ENCODE results near the gene CAMTA1. TPM values are rescaled to one million over a fixed set of nuclear protein-coding genes. Genes with fewer than 3 reads are reported as not detected.

The CAMTA1 gene
- total and polyA plus RNA-seq, 8 donors: 13.0 to 54.2 (median 23.6) TPM

GRCh38 chr1:7085521-7085920 is 300.3 kb downstream of the CAMTA1 start:
- intact Hi-C loops (cut with DNase I): no loop called here
- Histone ChIP-seq H3K4me1 (no peaks in the 10 kb centered on the region), H3K9me3 (no peaks in the 10 kb centered on the region), H3K36me3 (no peaks in the 10 kb centered on the region), H3K4me3 (no peak overlapping the region), H3K27me3 (no peaks in the 10 kb centered on the region), H3K27ac (no peak overlapping the region)
- FAIRE-seq: no peak
- 69 to 80% methylated on average over 6 of the region's 6 CpGs for WGBS, 2 donors
- no peak for ATAC-seq
- no peak for TF ChIP-seq CTCF (IDR thresholded peaks at IDR 0.05)
- no peak for DNase-seq

GRCh38 chr1:7086106-7086505 is 300.9 kb downstream of the CAMTA1 start:
- no peak for ATAC-seq
- Histone ChIP-seq H3K27ac (no peak overlapping the region), H3K27me3 (no peaks in the 10 kb centered on the region), H3K4me3 (no peak overlapping the region), H3K4me1 (no peaks in the 10 kb centered on the region), H3K9me3 (no peaks in the 10 kb centered on the region), H3K36me3 (no peaks in the 10 kb centered on the region)
- TF ChIP-seq CTCF (IDR thresholded peaks at IDR 0.05): no peak
- intact Hi-C loops (cut with DNase I): no loop called here
- DNase-seq: no peak
- WGBS, 2 donors: 68 to 69% methylated on average over 11 of the region's 11 CpGs
- no peak for FAIRE-seq

- H3K9me3 ChIP-seq: no peaks in the 10 kb centered on the region
- H3K27ac ChIP-seq: no peak overlapping the region
- FAIRE-seq (no peak), ATAC-seq (no peak), DNase-seq (no peak)
- 81 to 87% methylated on average over 9 of the region's 9 CpGs for WGBS, 2 donors
- H3K36me3 ChIP-seq: no peaks in the 10 kb centered on the region
- no peaks in the 10 kb centered on the region for H3K4me1 ChIP-seq
- TF ChIP-seq CTCF (IDR thresholded peaks at IDR 0.05): no peak
- intact Hi-C loops (cut with DNase I): no loop called here
- H3K4me3 ChIP-seq: no peak overlapping the region
- H3K27me3 ChIP-seq: no peaks in the 10 kb centered on the region
These were observed 302.6 kb downstream of the CAMTA1 start for GRCh38 chr1:7087888-7088287.

- Histone ChIP-seq H3K36me3 (no peaks in the 10 kb centered on the region), H3K9me3 (no peaks in the 10 kb centered on the region), H3K4me1 (no peaks in the 10 kb centered on the region), H3K27me3 (no peaks in the 10 kb centered on the region), H3K27ac (no peak overlapping the region), H3K4me3 (no peak overlapping the region)
- TF ChIP-seq CTCF (IDR thresholded peaks at IDR 0.05): no peak
- 40 to 48% methylated on average over 5 of the region's 5 CpGs for WGBS, 2 donors
- ATAC-seq: no peak
- no peak for DNase-seq
- intact Hi-C loops (cut with DNase I): no loop called here
- FAIRE-seq: no peak
These were observed 304.2 kb downstream of the CAMTA1 start for GRCh38 chr1:7089497-7089896.

GRCh38 chr1:7093297-7093696 is 308.0 kb downstream of the CAMTA1 start:
- no peak for TF ChIP-seq CTCF (IDR thresholded peaks at IDR 0.05)
- H3K27me3 ChIP-seq: no peaks in the 10 kb centered on the region
- intact Hi-C loops (cut with DNase I): no loop called here
- no peak overlapping the region for H3K4me3 ChIP-seq
- H3K36me3 ChIP-seq: no peaks in the 10 kb centered on the region
- 65 to 71% methylated on average over 10 of the region's 10 CpGs for WGBS, 2 donors
- peaks cover 0 to 8% (median 4%) of the 10 kb centered on the region in 3 donors for H3K4me1 ChIP-seq
- FAIRE-seq (no peak), ATAC-seq (no peak), DNase-seq (no peak)
- H3K27ac ChIP-seq: no peak overlapping the region
- H3K9me3 ChIP-seq: no peaks in the 10 kb centered on the region
